Smooth muscle cell (in vitro differentiated cells): ENCODE measurements around the gene KRT71. TPM values are rescaled to one million over a fixed set of nuclear protein-coding genes. Genes with fewer than 3 reads are reported as not detected.

Experiments
- DNase-seq: peaks from one replicate; lab custom pipeline; 2025; ENCODE audit not compliant: unreplicated experiment; lab: John Stamatoyannopoulos, UW
- H2AFZ ChIP-seq: fragments of 200-600 bp; sonication (generic); 2 replicates; pipeline ENCODE4 v1.6.0; 2016; ENCODE audit warnings: antibody characterized with exemption, low read depth, mild to moderate bottlenecking
- H3F3A ChIP-seq: fragments of 200-600 bp; sonication (generic); 2 replicates; pipeline ENCODE4 v1.6.0; 2017; ENCODE audit warnings: antibody characterized with exemption, low read depth
- H3K27ac ChIP-seq: fragments of 200-600 bp; sonication (generic); 2 replicates; pipeline ENCODE4 v1.5.1; 2016; ENCODE audit warnings: low read depth, mild to moderate bottlenecking
- H3K27me3 ChIP-seq: fragments of 200-600 bp; sonication (generic); 2 replicates; pipeline ENCODE4 v1.6.1; 2016; ENCODE audit warnings: low read depth, mild to moderate bottlenecking
- H3K36me3 ChIP-seq: fragments of 200-600 bp; sonication (generic); 2 replicates; pipeline ENCODE4 v1.5.1; 2016; ENCODE audit warnings: low read depth
- H3K4me1 ChIP-seq: fragments of 200-600 bp; sonication (generic); 2 replicates; pipeline ENCODE4 v1.5.1; 2016; ENCODE audit warnings: low read depth
- H3K4me2 ChIP-seq: fragments of 200-600 bp; sonication (generic); 2 replicates; pipeline ENCODE4 v1.6.0; 2016; ENCODE audit warnings: mild to moderate bottlenecking
- H3K4me3 ChIP-seq: fragments of 200-600 bp; sonication (generic); 2 replicates; pipeline ENCODE4 v1.5.1; 2016; ENCODE audit warnings: mild to moderate bottlenecking
- H3K79me2 ChIP-seq: fragments of 200-600 bp; sonication (generic); 2 replicates; pipeline ENCODE4 v1.6.0; 2016; ENCODE audit warnings: low read depth, mild to moderate bottlenecking
- H3K9ac ChIP-seq: fragments of 200-600 bp; sonication (generic); 2 replicates; pipeline ENCODE4 v1.6.0; 2016; ENCODE audit warnings: low read depth
- H3K9me3 ChIP-seq: fragments of 200-600 bp; sonication (generic); replicated peaks from 2 replicates; pipeline ENCODE4 v1.5.1; 2016; ENCODE audit warnings: low read depth
- H4K20me1 ChIP-seq: fragments of 200-600 bp; sonication (generic); 2 replicates; pipeline ENCODE4 v1.6.0; 2016; ENCODE audit warnings: low read depth
- WGBS: methylation state at CpG from one replicate; pipeline ENCODE4 v1.1.7; 2016; ENCODE audit warnings: low lambda C conversion rate; 5-methylcytosine and 5-hydroxymethylcytosine counted together
- polyA plus RNA-seq: library from polyadenylated mRNA; unstranded; fragments of >200 nt; fragmentation: Nextera tagmentation; extraction: Ambion mirVana; gene quantifications from 2 replicates; pipeline ENCODE4 v1.2.1, GENCODE V29; 2016
- total RNA-seq: library from RNA; depleted of rRNA; stranded (reverse); fragments of >200 nt; gene quantifications from 2 replicates; pipeline ENCODE4 v1.2.3, GENCODE V29; 2014
- TF ChIP-seq, protein P1 (sequence below): fragments of 200-600 bp; sonication (generic); IDR thresholded peaks from 2 replicates; pipeline ENCODE4 v1.5.1; 2017; ENCODE audit warnings: borderline replicate concordance, mild to moderate bottlenecking, antibody characterized with exemption; ENCODE audit not compliant: insufficient read depth, poor library complexity, severe bottlenecking

KRT71 gene
- total and polyA plus RNA-seq, 2 experiments from 2014 or later = not detected

DNA sequence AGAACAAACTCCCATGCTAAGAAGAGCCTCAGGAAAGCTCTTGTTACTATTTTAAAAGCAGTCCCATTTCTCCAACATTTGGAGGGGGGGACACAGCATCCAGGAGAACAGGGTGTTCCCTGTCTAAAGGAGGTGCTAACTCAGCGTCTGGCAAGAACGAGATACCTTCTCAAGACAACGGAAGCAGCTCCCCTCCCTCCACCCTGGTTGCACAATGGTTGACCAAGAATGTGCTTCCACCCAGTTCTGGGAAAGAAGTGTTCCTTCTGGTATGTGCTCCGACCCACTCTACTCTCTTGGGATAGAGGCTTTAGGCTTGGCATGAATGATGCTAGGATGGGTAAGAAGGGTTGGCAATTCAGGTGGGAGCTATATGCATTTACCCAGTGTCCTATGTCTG is 58.4 kb downstream of the KRT71 start:
- Histone ChIP-seq H3F3A (no peaks in the 10 kb centered on the region), H3K9ac (no peak overlapping the region), H3K27me3 (peaks cover 16% of the 10 kb centered on the region), H3K4me1 (peaks cover 19% of the 10 kb centered on the region), H3K27ac (peak overlapping the region; percentile 93), H2AFZ (no peak overlapping the region), H3K79me2 (no peaks in the 10 kb centered on the region), H3K4me3 (no peak overlapping the region), H3K36me3 (no peaks in the 10 kb centered on the region), H4K20me1 (no peaks in the 10 kb centered on the region), H3K9me3 (no peaks in the 10 kb centered on the region), H3K4me2 (no peak overlapping the region)
- DNase-seq = no peak
- 52% methylated on average over 4 of the region's 4 CpGs for WGBS
- TF ChIP-seq, protein P1, sequence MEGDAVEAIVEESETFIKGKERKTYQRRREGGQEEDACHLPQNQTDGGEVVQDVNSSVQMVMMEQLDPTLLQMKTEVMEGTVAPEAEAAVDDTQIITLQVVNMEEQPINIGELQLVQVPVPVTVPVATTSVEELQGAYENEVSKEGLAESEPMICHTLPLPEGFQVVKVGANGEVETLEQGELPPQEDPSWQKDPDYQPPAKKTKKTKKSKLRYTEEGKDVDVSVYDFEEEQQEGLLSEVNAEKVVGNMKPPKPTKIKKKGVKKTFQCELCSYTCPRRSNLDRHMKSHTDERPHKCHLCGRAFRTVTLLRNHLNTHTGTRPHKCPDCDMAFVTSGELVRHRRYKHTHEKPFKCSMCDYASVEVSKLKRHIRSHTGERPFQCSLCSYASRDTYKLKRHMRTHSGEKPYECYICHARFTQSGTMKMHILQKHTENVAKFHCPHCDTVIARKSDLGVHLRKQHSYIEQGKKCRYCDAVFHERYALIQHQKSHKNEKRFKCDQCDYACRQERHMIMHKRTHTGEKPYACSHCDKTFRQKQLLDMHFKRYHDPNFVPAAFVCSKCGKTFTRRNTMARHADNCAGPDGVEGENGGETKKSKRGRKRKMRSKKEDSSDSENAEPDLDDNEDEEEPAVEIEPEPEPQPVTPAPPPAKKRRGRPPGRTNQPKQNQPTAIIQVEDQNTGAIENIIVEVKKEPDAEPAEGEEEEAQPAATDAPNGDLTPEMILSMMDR = no peak

DNA sequence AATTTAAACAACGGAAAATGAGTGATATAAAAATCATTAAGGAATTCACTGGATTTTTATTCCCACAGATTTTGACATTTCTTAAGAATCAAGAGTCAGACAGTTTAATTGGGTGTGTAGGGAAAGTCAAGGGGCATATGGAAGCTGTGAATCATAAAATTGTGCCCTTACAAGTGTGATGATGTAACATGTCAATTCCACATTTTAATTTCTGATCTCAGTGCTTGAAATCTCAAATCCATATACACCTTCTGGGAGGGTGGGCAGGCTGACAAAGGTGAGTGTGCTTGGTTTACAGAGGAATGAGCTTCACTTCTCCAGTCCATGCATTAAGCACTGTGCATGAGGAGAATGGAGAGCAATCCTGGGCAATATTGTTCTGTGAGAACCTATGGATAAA is 58.8 kb downstream of the KRT71 start:
- Histone ChIP-seq H3F3A (no peaks in the 10 kb centered on the region), H3K9me3 (no peaks in the 10 kb centered on the region), H3K9ac (no peak overlapping the region), H3K4me3 (no peak overlapping the region), H3K4me2 (no peak overlapping the region), H3K27ac (peak overlapping the region; percentile 93), H3K36me3 (no peaks in the 10 kb centered on the region), H4K20me1 (no peaks in the 10 kb centered on the region), H2AFZ (no peak overlapping the region), H3K4me1 (peaks cover 19% of the 10 kb centered on the region), H3K79me2 (no peaks in the 10 kb centered on the region), H3K27me3 (peaks cover 16% of the 10 kb centered on the region)
- TF ChIP-seq, protein P1 = no peak
- no peak for DNase-seq
- 98% methylated on average over 1 of the region's 1 CpG for WGBS

Other genes starting within 250 kb of the KRT71 start
- gene KRT83, start 231.7 kb downstream of the KRT71 start, total RNA-seq = not detected in 2 replicates
- gene KRT83, start 231.7 kb downstream of the KRT71 start, polyA plus RNA-seq = not detected in 2 replicates
- gene KRT85, start 185.7 kb downstream of the KRT71 start, total RNA-seq = not detected in 2 replicates
- gene KRT85, start 185.7 kb downstream of the KRT71 start, polyA plus RNA-seq = not detected in 2 replicates
- 5.6 and 8.0 TPM in 2 replicates for gene KRT84, start 167.5 kb downstream of the KRT71 start, total RNA-seq
- gene KRT84, start 167.5 kb downstream of the KRT71 start, polyA plus RNA-seq = 0.09 and 2.1 TPM in 2 replicates
- not detected in 2 replicates for gene KRT82, start 146.8 kb downstream of the KRT71 start, total RNA-seq
- gene KRT82, start 146.8 kb downstream of the KRT71 start, polyA plus RNA-seq = 0.23 TPM in 1 of 2 replicates, not detected in the other
- 0.94 and 1.9 TPM in 2 replicates for gene KRT75, start 118.8 kb downstream of the KRT71 start, total RNA-seq
- 0.37 TPM in 1 of 2 replicates, not detected in the other for gene KRT75, start 118.8 kb downstream of the KRT71 start, polyA plus RNA-seq
- gene KRT6B, start 101.0 kb downstream of the KRT71 start, total RNA-seq = 279 and 336 TPM in 2 replicates
- 248 and 250 TPM in 2 replicates for gene KRT6B, start 101.0 kb downstream of the KRT71 start, polyA plus RNA-seq
- 30.2 and 32.6 TPM in 2 replicates for gene KRT6C, start 79.3 kb downstream of the KRT71 start, total RNA-seq
- gene KRT6C, start 79.3 kb downstream of the KRT71 start, polyA plus RNA-seq = 22.0 and 26.5 TPM in 2 replicates
- gene KRT6A, start 59.9 kb downstream of the KRT71 start, total RNA-seq = 985 and 1,128 TPM in 2 replicates
- 460 and 992 TPM in 2 replicates for gene KRT6A, start 59.9 kb downstream of the KRT71 start, polyA plus RNA-seq
- gene KRT5, start 32.8 kb downstream of the KRT71 start, total RNA-seq = 152 and 209 TPM in 2 replicates
- gene KRT5, start 32.8 kb downstream of the KRT71 start, polyA plus RNA-seq = 67.2 and 198 TPM in 2 replicates
- gene KRT74, start 20.7 kb upstream of the KRT71 start, total RNA-seq = 0.22 TPM in 1 of 2 replicates, not detected in the other
- gene KRT74, start 20.7 kb upstream of the KRT71 start, polyA plus RNA-seq = not detected in 2 replicates
- not detected in 2 replicates for gene KRT72, start 48.3 kb upstream of the KRT71 start, total RNA-seq
- gene KRT72, start 48.3 kb upstream of the KRT71 start, polyA plus RNA-seq = not detected in 2 replicates
- gene KRT73, start 65.4 kb upstream of the KRT71 start, total RNA-seq = not detected in 2 replicates
- not detected in 2 replicates for gene KRT73, start 65.4 kb upstream of the KRT71 start, polyA plus RNA-seq
- gene KRT2, start 99.1 kb upstream of the KRT71 start, total RNA-seq = not detected in 2 replicates
- not detected in 2 replicates for gene KRT2, start 99.1 kb upstream of the KRT71 start, polyA plus RNA-seq
- gene KRT1, start 127.3 kb upstream of the KRT71 start, total RNA-seq = 11.1 and 13.5 TPM in 2 replicates
- gene KRT1, start 127.3 kb upstream of the KRT71 start, polyA plus RNA-seq = 3.1 and 5.6 TPM in 2 replicates
- 3.8 TPM in 1 of 2 replicates, not detected in the other for gene KRT77, start 150.4 kb upstream of the KRT71 start, total RNA-seq
- not detected in 2 replicates for gene KRT77, start 150.4 kb upstream of the KRT71 start, polyA plus RNA-seq
- not detected in 2 replicates for gene KRT76, start 224.2 kb upstream of the KRT71 start, total RNA-seq
- not detected in 2 replicates for gene KRT76, start 224.2 kb upstream of the KRT71 start, polyA plus RNA-seq
- not detected in 2 replicates for gene KRT3, start 243.0 kb upstream of the KRT71 start, total RNA-seq
- gene KRT3, start 243.0 kb upstream of the KRT71 start, polyA plus RNA-seq = not detected in 2 replicates